GM18519 (cell line): ENCODE data around the gene APBB1IP.
"Not testable (repeated sequence)": the region's sequence is repeated elsewhere in the genome, so short reads cannot be mapped to it uniquely, and the experiment has no call there.

Experiments
- ATAC-seq: cut with Tn5 transposase; IDR thresholded peaks from one replicate; pipeline ENCODE4 v1.9.1; 2021; ENCODE audit warnings: mild to moderate bottlenecking, moderate library complexity; ENCODE audit not compliant: unreplicated experiment, low FRiP score

APBB1IP gene

DNA sequence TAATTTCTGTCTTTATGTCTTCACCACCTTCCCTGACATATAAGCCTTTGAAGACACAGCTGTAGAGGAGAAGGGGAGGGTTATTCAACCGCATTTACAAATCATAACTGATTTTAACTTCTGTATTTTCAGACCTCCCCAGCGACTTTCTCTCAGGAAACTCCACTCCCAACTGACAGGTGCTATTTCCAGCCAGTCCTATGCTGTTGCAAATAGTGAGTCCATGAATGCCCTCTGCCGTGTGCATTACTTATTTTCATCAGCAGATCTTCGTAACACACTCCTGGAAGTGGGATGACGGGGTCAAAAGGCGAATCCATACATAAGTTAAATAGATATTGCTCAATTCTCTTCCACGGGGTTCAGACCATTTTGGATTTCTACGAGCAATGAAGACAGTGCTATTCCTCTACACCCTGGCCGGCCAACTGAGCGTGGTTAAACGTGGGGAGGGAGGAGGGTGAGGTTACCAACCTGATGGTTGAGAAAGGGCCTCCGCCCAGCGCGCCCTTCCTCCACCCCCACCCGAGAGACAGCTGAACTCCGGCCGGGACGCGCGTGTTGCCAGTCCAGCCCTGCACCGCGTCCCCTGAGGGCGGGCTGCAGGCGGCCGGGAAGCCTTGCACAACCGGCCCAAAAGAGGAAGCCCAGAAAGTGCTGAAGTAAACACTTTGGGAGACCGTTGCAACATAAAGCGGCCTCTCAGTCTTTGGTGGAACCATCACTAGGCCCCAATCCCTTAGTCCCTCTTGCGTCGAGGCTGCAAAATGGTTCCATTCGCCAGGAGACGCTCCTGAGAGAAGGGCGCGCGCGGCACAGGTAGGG, at the start of gene APBB1IP:
APBB1IP (plus strand) TSS at position 705 of the 825 bp plus-strand sequence. CDS start 53,986 bp downstream, outside the sequence.
- ATAC-seq, result peak; percentile 35

- ATAC-seq, result no peak
Observed at GRCh38 chr10:26389533-26389932, 48.6 kb upstream of the APBB1IP start.

GRCh38 chr10:26391701-26392695, 46.1 kb upstream of the APBB1IP start:
- no peak for ATAC-seq

- ATAC-seq, result not testable (repeated sequence)
Observed at GRCh38 chr10:26398353-26398752, 39.8 kb upstream of the APBB1IP start.

DNA sequence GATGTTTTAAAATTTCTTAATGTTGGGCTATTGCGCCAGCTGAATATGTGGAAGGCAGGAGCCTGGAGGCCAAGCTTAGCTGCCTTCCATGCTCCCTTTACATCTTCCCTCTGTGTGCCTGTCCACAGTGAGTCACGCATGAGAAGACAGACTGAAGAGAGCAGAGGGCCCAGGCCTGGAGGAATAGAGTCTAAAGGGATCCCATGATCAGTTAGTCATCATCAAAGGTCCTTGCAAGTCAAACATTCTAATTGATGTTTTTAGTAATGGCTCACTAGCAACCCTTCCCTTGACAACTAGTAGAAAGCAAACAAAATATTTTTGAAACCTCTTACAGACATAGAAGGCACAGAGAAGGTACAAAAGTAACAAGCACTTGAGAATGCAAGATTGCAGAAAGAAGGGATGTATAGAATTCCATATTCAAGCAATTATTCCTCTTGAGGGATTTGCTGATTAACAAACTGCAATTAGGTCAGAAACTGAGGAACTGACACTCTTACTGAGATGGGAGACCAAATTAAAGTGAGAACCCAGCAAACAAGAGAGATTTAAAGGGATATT, 30.7 kb upstream of the APBB1IP start:
- ATAC-seq, result no peak

DNA sequence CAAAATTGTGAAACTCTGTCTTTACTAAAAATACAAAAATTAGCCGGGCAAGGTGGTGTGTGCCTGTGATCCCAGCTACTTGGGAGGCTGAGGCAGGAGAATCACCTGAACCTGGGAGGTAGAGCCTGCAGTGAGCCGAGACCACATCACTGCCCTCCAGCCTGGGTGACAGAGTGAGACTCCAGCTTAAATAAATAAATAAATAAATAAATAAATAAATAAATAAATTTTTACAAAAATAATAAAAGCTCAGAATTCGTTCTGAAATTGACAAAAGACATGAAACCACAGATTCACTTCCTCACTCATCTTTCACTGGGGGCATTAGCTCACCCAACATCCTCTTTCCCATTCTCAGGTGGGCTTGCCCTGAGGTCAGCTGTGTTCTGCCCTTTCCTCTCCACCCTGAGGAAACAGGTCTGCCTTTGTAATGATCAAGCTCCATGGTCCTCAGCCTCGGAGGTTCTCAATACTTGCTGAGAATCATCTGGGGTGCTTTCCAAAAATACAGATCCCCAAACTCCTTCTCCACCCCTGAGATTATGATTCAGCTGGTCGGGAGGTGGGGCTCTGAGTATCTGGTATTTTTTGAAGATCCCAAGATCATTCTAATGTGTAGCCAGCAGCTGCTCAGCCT, 29.2 kb upstream of the APBB1IP start:
- ATAC-seq, result no peak

- ATAC-seq, result no peak
Observed at GRCh38 chr10:26410356-26410755, 27.8 kb upstream of the APBB1IP start.

- no peak for ATAC-seq
Observed at GRCh38 chr10:26412932-26413331, 25.2 kb upstream of the APBB1IP start.

DNA sequence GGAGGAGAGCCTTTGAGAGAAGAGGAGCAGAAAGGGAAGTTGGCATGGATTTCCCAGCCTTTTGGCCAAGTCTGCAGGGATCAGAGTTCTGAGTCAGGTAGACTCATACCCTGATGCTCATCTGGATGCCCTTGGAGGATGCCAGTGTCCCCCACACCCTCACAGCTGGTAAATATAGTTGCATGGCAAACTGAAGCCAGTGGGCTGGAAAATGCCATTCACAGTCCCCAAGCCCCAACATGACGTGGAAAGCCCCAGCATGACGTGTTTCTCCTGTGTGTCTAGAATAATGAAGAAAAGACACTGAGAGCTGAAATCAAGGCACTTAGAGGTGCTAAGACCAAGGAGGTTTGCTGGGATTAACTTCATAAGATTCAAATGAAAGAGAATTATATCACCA, 24.8 kb upstream of the APBB1IP start:
- ATAC-seq, result no peak

DNA sequence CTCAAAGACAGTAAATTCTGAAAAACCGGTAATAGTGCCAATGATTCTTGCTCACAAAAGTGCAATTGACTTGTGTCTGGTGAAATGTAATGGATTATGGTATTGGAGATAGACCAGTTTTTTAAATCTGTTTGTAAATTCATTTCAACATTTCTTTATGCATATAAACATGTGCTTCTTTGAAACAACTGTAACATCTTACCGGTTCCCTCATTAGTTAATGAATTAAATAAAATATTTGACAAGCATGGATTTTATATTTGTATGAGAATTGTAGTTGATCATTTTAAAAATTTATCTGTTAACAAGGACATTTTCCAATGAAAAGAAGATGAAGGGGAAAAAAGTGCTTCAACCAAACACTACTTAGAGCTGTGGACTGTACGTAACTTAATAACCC, 21.0 kb upstream of the APBB1IP start:
- ATAC-seq, result no peak

DNA sequence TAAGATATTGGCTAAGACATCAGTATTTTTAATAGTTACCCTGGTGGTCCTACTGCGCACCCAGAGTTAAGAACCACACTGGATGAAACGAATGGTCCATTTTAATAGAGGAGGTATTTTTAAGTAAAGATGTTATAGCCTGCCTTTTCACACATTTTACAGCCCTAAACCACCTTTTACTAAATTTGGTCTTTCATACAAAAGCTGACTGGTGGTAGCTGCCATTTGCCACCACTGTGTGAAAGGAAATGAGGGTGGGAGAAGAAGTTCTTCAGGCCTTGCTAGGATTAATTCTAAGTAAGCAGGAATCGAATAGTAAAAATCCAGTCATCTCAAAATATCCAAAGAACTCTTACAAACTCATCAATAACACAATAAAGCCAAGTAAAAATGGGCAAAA, 15.2 kb upstream of the APBB1IP start:
- ATAC-seq, result no peak

- ATAC-seq, result no peak
Observed at GRCh38 chr10:26423722-26424121, 14.4 kb upstream of the APBB1IP start.

GRCh38 chr10:26430641-26431163, 7.4 kb upstream of the APBB1IP start:
- peak; percentile 95 for ATAC-seq

DNA sequence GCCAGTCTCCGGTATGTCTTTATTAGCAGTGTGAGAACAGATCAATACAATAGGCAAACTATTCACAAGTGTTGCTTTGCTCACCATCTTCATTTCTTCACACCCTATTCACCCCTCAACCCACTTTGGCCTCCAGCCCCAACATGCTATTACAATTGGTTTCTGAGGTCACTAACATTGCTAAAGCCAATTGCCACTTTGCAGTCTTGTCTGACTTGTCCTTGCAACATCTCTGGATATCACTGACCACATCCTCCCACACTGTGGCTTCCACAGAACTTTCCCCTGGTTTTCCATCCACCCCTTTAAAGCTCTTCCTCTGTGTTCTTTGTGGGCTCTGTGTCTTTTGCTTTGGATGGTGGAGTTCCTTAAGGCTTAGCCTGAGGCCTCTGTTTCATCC, 5.2 kb upstream of the APBB1IP start:
- ATAC-seq, result no peak

- ATAC-seq, result no peak
Observed at GRCh38 chr10:26435852-26436251, 2.3 kb upstream of the APBB1IP start.

- ATAC-seq, result no peak
Observed at GRCh38 chr10:26436848-26437247, 1.3 kb upstream of the APBB1IP start.

GRCh38 chr10:26438534-26439341, 597 bp downstream of the APBB1IP start:
- ATAC-seq, result peak; percentile 54

DNA sequence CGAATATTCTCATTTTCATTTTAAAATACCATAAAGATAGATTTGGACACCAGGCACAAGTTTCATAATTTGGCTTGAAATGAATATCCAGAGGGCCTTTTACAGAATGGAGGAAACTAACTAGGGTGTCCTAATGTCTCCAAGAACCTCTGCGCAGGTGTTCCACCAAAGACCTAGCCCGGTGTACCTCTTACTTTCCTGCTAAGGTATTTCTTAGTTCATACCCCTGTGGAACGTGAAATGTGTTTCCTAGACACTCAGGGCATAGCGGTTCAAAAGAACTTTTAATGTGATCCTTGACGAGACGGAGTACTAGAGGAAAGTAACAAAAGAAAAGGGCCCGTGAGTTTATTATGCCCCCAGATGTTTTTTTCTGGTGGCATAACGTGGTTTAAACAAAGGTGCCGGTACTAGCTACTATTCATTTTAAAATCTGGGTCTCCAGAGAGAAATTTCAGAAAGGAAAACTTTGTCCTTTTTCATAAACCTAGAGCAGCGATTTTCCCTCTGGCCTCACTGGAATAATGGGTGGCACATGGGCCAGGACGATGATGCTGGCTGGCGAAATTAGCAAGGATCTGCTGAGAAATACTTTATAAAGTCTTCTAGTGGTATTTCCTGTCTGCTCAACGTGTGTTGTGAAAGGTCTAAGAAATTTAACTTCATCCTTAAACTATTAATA, 1.4 kb downstream of the APBB1IP start:
- no peak for ATAC-seq

DNA sequence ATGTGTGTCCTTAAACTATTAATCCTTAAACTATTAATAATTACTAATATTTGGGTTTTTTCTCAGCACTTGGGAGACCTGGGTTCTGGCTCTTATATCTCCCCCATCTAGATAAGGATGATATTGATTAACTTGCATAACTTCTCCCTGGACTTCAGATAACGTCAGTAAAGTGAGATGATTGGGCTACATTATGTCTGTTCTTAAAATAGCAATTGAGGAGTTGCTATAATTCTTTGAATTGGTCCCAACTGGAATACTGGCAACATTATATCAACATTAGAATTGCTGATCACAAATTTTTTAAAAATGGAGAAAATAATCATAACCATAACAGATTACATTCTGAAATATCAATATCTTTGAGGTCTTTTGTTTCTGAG, 1.9 kb downstream of the APBB1IP start:
- no peak for ATAC-seq
